ENCODE results near the gene FBXO39.

- TF ChIP-seq CTCF (conservative IDR thresholded peaks at IDR 0.05; ENCODE audit: low read depth, low read length) (no peak), NFE2L2 (IDR thresholded peaks at IDR 0.05; ENCODE audit: low read depth, low read length) (no peak), POLR2A (IDR thresholded peaks at IDR 0.05; ENCODE audit: low read depth, low read length) (no peak), BHLHE40 (IDR thresholded peaks at IDR 0.05; ENCODE audit: low read depth, low read length) (no peak)
Observed at GRCh38 chr17:6830383-6830986, 54.5 kb downstream of the FBXO39 start.
